ENCODE measurements around the gene SASH1.

The SASH1 gene

DNA sequence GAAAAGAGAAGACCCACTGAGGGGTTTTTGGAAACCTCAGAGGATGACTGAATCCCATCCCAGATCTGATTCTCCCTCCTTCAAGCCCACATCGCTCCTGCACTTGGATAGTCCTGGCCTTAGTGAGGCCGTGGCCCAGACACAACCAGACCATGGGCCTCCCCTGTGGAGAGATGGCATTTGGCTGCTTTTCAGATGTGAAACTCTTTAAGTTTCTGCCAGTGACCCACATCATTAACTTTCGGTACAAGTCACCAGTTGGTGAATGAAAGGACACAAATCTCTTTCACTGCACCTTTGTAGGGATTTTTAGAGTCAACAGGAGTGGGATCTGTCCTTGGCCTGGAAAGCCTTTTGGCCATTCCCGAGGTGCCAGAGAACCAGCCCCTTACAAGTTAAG lies 116.6 kb downstream of the SASH1 start:
- in situ Hi-C loops (cut with MboI; ENCODE audit: low pct_unique_long_range_greater_than_20kb, low sequenced_read_pairs, unreplicated experiment), result no loop called here
- TF ChIP-seq, protein P1, sequence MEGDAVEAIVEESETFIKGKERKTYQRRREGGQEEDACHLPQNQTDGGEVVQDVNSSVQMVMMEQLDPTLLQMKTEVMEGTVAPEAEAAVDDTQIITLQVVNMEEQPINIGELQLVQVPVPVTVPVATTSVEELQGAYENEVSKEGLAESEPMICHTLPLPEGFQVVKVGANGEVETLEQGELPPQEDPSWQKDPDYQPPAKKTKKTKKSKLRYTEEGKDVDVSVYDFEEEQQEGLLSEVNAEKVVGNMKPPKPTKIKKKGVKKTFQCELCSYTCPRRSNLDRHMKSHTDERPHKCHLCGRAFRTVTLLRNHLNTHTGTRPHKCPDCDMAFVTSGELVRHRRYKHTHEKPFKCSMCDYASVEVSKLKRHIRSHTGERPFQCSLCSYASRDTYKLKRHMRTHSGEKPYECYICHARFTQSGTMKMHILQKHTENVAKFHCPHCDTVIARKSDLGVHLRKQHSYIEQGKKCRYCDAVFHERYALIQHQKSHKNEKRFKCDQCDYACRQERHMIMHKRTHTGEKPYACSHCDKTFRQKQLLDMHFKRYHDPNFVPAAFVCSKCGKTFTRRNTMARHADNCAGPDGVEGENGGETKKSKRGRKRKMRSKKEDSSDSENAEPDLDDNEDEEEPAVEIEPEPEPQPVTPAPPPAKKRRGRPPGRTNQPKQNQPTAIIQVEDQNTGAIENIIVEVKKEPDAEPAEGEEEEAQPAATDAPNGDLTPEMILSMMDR (IDR thresholded peaks at IDR 0.05; ENCODE audit: extremely low read depth, insufficient read depth, missing control alignments), result no peak
- DNase-seq (ENCODE audit: low spot score), result no peak

DNA sequence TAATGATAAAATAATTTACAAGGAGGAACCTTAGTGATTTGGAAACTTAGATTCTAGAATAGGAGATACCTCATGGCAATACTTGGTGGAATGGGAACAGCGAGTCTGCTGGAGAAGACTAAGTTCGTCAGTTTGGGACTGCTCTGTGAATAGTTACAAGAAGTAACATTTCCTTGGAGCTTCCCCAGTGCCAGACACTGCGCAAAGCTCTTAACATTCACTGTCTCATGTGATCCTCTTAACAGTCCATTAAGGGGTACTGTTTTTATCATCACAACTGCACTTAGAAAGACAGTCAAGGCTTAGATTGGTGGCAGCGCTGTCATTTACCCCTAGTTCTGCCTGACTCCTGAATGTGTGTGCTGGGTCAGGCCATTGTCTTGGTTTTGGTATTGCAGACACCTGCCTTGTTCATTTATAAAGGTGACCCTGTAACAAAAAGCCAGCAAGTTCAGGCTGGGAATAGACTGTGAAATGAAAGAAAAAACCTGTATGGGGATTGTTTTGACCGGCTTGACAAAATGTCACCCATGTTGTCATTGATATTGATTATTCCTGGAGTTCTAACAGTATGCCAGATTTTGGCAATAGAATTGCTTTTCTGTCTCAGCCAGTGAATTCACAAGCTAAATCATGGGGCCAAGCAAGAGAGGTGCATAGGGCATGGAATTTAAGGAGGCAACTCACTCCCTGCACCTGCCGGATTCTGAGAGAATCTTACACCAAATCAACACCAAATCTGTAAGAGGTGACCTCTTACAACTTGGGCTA lies 118.4 kb downstream of the SASH1 start:
- in situ Hi-C loops (cut with MboI; ENCODE audit: low pct_unique_long_range_greater_than_20kb, low sequenced_read_pairs, unreplicated experiment), result no loop called here
- DNase-seq (ENCODE audit: low spot score), result no peak
- TF ChIP-seq, protein P1 (IDR thresholded peaks at IDR 0.05; ENCODE audit: extremely low read depth, insufficient read depth, missing control alignments), result no peak

DNA sequence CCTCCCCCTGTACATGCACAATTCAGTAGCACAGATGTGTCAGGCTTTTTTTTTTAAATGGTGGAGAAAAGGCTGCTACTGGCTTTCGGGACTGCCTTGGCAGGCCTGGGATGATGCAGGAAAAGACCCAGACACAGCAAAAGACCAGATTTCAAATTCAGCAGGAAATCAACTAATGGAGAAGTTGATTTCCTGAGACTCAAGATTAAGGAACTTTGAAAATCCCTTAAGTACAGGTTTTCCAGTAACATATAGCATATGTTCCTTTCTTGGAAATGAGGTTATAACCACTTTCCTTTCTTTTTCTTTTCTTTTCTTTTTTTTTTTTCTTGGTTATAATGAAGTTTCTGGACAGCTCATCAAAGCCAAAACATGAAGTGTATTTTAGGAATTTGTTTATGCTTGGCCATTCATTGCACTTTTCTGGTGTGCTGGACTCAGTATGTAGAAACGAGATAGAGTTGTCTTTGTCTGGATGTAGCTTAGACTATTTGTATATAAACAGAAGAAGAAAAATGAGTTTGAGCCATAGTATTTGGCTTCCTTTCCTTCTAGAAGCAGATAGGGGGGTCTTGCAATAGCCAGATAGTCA lies 119.4 kb downstream of the SASH1 start:
- in situ Hi-C loops (cut with MboI; ENCODE audit: low pct_unique_long_range_greater_than_20kb, low sequenced_read_pairs, unreplicated experiment), result no loop called here
- DNase-seq (ENCODE audit: low spot score), result no peak
- TF ChIP-seq, protein P1 (IDR thresholded peaks at IDR 0.05; ENCODE audit: extremely low read depth, insufficient read depth, missing control alignments), result no peak

DNA sequence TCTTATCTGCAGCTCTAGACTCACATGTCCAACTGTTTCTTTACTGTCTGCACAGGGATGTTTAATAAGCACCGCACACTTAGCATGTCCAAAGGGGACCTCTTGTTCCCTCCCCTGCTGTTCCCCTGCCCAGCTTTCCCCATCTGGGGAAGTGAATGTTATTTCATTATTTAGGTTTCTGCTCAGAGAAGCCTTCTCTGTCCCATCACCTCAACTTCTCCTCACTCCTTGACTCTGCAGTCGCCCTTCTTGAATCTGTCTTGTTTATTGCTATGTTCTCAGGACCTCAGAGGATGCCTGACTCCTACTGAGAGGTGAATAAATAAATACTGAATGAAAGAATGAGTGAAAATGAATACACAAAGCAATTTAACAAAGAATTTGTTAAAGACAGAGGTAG lies 121.0 kb downstream of the SASH1 start:
- no peak for DNase-seq (ENCODE audit: low spot score)
- TF ChIP-seq, protein P1 (IDR thresholded peaks at IDR 0.05; ENCODE audit: extremely low read depth, insufficient read depth, missing control alignments), result no peak
- in situ Hi-C loops (cut with MboI; ENCODE audit: low pct_unique_long_range_greater_than_20kb, low sequenced_read_pairs, unreplicated experiment), result no loop called here

DNA sequence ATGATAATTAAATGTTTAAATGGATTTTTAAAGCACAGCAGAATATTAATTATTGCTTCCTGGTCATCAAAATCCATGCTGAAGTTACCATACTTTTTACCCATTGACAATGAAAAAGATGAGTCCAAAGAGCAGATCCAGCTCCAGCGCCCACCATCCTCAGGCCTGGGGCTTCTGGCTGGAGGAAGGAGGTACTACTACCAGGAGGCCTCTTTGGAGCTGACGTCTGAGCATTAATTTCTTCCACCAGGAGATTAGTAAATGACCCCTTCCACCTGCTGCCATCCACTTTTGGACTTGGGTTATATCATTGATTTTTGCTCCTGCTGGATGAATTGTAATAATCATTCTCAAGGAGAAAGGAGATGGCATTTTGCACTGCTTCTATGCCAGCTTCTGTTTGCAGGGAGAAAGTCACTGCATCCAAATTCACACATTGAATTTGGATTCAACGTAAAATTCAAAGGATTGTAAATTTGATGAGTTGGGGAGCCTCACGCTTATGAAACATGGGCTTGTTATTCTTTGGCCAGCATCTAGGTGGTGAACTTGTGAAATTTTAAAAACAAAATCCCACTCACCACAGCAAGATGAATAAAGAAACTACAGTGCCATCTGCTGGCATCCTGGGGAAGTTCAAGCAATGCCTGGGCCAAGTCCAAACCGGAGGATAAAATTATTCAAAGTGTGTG lies 121.8 kb downstream of the SASH1 start:
- in situ Hi-C loops (cut with MboI; ENCODE audit: low pct_unique_long_range_greater_than_20kb, low sequenced_read_pairs, unreplicated experiment), result no loop called here
- peak; percentile 66 for DNase-seq (ENCODE audit: low spot score)
- TF ChIP-seq, protein P1 (IDR thresholded peaks at IDR 0.05; ENCODE audit: extremely low read depth, insufficient read depth, missing control alignments), result peak; percentile 86

DNA sequence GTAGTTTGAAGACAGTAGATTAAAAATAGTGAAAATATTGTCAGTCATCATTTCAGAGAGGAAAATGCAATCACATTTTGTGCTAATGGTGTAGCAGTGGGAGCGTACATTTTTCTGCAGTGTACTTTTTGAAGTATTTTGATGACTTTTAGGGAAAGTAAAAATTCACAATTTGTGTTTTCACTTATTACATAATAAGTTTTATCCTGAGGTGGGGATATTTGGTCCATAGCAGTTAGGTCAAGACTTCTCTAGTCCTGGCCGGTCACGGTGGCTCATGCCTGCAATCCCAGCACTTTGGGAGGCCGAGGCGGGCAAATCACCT lies 122.3 kb downstream of the SASH1 start:
- DNase-seq (ENCODE audit: low spot score), result no peak

More for the DNA sequence above, 122.3 kb downstream of the SASH1 start:
- in situ Hi-C loops (cut with MboI; ENCODE audit: low pct_unique_long_range_greater_than_20kb, low sequenced_read_pairs, unreplicated experiment), result no loop called here
- TF ChIP-seq, protein P1 (IDR thresholded peaks at IDR 0.05; ENCODE audit: extremely low read depth, insufficient read depth, missing control alignments), result no peak
